Right cardiac atrium (tissue), 5 donors: ENCODE measurements around the gene HSD3B7. TPM values are rescaled to one million over a fixed set of nuclear protein-coding genes. Genes with fewer than 3 reads are reported as not detected.

Experiments used
- ATAC-seq, 2 donors: fragments of 200-7000 bp; cut with Tn5 transposase; one replicate each; pipeline versions ENCODE4 v1.8.0 to v1.9.1; 2020; ENCODE audit warnings: moderate library complexity in 2 of 2, mild to moderate bottlenecking in 1 of 2
- DNase-seq, 3 donors: peaks; one replicate each; pipeline ENCODE4 v3.0.0-alpha.2; 2020
- H3K27ac ChIP-seq: one replicate; pipeline ENCODE4 v1.5.1; 2013; ENCODE audit warnings: mild to moderate bottlenecking, low read length, control low read depth, moderate library complexity
- H3K27me3 ChIP-seq: one replicate; pipeline ENCODE4 v1.6.1; 2013; ENCODE audit not compliant: control insufficient read depth, insufficient read depth
- H3K4me1 ChIP-seq: one replicate; pipeline ENCODE4 v1.6.1; 2013; ENCODE audit warnings: low read length; ENCODE audit not compliant: control insufficient read depth, insufficient read depth
- H3K4me3 ChIP-seq: one replicate; pipeline ENCODE4 v1.5.1; 2013; ENCODE audit warnings: low read length, control low read depth
- H3K9me3 ChIP-seq: one replicate; pipeline ENCODE4 v1.6.1; 2013; ENCODE audit warnings: low read length; ENCODE audit not compliant: control insufficient read depth
- WGBS: extraction: QIAGEN DNeasy Blood & Tissue Kit; methylation state at CpG from one replicate; pipeline ENCODE4 v1.1.7; 2013; 5-methylcytosine and 5-hydroxymethylcytosine counted together
- intact Hi-C, 4 donors: fragments of 100-400 bp; cut with DNase I; formaldehyde crosslinking; loops; one replicate each; pipeline versions ENCODE4 v1.11.0 to v1.14.0; 2022 to 2023
- polyA plus RNA-seq: library from polyadenylated mRNA; stranded (reverse); fragments of 200-250 nt; gene quantifications from one replicate; pipeline ENCODE4 v1.2.3, GENCODE V29; 2013
- total RNA-seq, 4 donors: library from RNA; stranded (reverse); fragmentation: NEBNext Ultra II Directional; extraction: Animal tissue kit (Norgen Biotek cat#: 25700); gene quantifications; one replicate each; pipeline ENCODE4 v1.2.1, GENCODE V29; 2021
- donor health status: healthy with polysubstance abuse.
- donor health status: DM: no; HTN: yes; CAD: no.
- donor health status: DM: no; HTN: no; CAD: no.
- donor health status: DM: no; HTN: yes; CAD: no; lungs with severe emphysema.
- donor health status: DM: yes; HTN: yes; CAD: no.

The HSD3B7 gene
- total and polyA plus RNA-seq, 5 donors: 4.1 to 7.4 (median 6.4) TPM

GRCh38 chr16:30972872-30973271 lies 12.1 kb upstream of the HSD3B7 start:
- Histone ChIP-seq H3K9me3 (no peaks in the 10 kb centered on the region), H3K27ac (no peak overlapping the region), H3K4me1 (no peaks in the 10 kb centered on the region), H3K4me3 (no peak overlapping the region), H3K27me3 (no peaks in the 10 kb centered on the region)
- ATAC-seq: no peak
- 79% methylated on average over 7 of the region's 7 CpGs for WGBS
- intact Hi-C loops: no loop called here
- peak in 1 of 3 donors; percentile 40 for DNase-seq

GRCh38 chr16:30974348-30974747 lies 10.7 kb upstream of the HSD3B7 start:
- no peak overlapping the region for H3K4me3 ChIP-seq

GRCh38 chr16:30976486-30976885 lies 8.5 kb upstream of the HSD3B7 start:
- Histone ChIP-seq H3K9me3 (no peaks in the 10 kb centered on the region), H3K4me1 (no peaks in the 10 kb centered on the region), H3K27ac (no peak overlapping the region), H3K4me3 (no peak overlapping the region), H3K27me3 (no peaks in the 10 kb centered on the region)
- 89% methylated on average over 4 of the region's 4 CpGs for WGBS
- intact Hi-C loops: no loop called here
- ATAC-seq (no peak), DNase-seq (no peak)

More at GRCh38 chr16:30974348-30974747, 10.7 kb upstream of the HSD3B7 start:
- Histone ChIP-seq H3K27ac (no peak overlapping the region), H3K4me1 (no peaks in the 10 kb centered on the region), H3K9me3 (no peaks in the 10 kb centered on the region), H3K27me3 (no peaks in the 10 kb centered on the region)
- 82% methylated on average over 6 of the region's 6 CpGs for WGBS
- DNase-seq: no peak
- ATAC-seq: no peak
- intact Hi-C loops: no loop called here

- 83% methylated on average over 17 of the region's 17 CpGs for whole genome bisulfite sequencing
- no peaks in the 10 kb centered on the region for H3K4me1 ChIP-seq
- H3K9me3 ChIP-seq: no peaks in the 10 kb centered on the region
- no peak for ATAC-seq
- no peak for DNase-seq
- H3K4me3 ChIP-seq: no peak overlapping the region
- intact Hi-C loops: no loop called here
- H3K27ac ChIP-seq: no peak overlapping the region
- H3K27me3 ChIP-seq: no peaks in the 10 kb centered on the region
These were observed 7.5 kb upstream of the HSD3B7 start for GRCh38 chr16:30977502-30977901.

GRCh38 chr16:30979170-30980022 lies 5.6 kb upstream of the HSD3B7 start:
- H3K27me3 ChIP-seq: no peaks in the 10 kb centered on the region
- no peaks in the 10 kb centered on the region for H3K9me3 ChIP-seq
- DNase-seq (peak in 1 of 3 donors; percentile 37), ATAC-seq (no peak)
- WGBS: 92% methylated on average over 62 of the region's 62 CpGs
- H3K4me1 ChIP-seq: no peaks in the 10 kb centered on the region
- H3K4me3 ChIP-seq: no peak overlapping the region
- intact Hi-C loops: loop anchor here in 3 of 4 donors (5.0 to 10.0 kb wide), 6 partner anchors 95 to 885 kb away; partner anchors contain the start of genes ARMC5 (in 1 of the 3), ZNF646 (in 1 of the 3), ZNF668 (in 1 of the 3) and ZNF843 (in 1 of the 3)
- H3K27ac ChIP-seq: no peak overlapping the region

- H3K4me3 ChIP-seq: no peak overlapping the region
- H3K9me3 ChIP-seq: no peaks in the 10 kb centered on the region
- no peaks in the 10 kb centered on the region for H3K4me1 ChIP-seq
- peak in 1 of 3 donors; percentile 33 for DNase-seq
- no peak overlapping the region for H3K27ac ChIP-seq
- intact Hi-C loops: loop anchor here in 3 of 4 donors (5.0 to 10.0 kb wide), 6 partner anchors 95 to 885 kb away; partner anchors contain the start of genes ARMC5 (in 1 of the 3), ZNF646 (in 1 of the 3), ZNF668 (in 1 of the 3) and ZNF843 (in 1 of the 3)
- H3K27me3 ChIP-seq: no peaks in the 10 kb centered on the region
- ATAC-seq: no peak
- WGBS: 90% methylated on average over 15 of the region's 15 CpGs
These were observed 5.0 kb upstream of the HSD3B7 start for GRCh38 chr16:30980023-30980371.

- DNase-seq: peak in 1 of 3 donors; percentile 51
- Histone ChIP-seq H3K4me3 (no peak overlapping the region), H3K27me3 (no peaks in the 10 kb centered on the region), H3K27ac (no peak overlapping the region), H3K4me1 (peaks cover under 1% of the 10 kb centered on the region), H3K9me3 (no peaks in the 10 kb centered on the region)
- whole genome bisulfite sequencing: 89% methylated on average over 29 of the region's 29 CpGs
- ATAC-seq: no peak
- intact Hi-C loops: loop anchor here in 3 of 4 donors (5.0 to 10.0 kb wide), 6 partner anchors 94 to 884 kb away; partner anchors contain the start of genes ARMC5 (in 1 of the 3), ZNF646 (in 1 of the 3), ZNF668 (in 1 of the 3) and ZNF843 (in 1 of the 3)
These were observed 4.6 kb upstream of the HSD3B7 start for GRCh38 chr16:30980434-30980833.

GRCh38 chr16:30980959-30981358 lies 4.0 kb upstream of the HSD3B7 start:
- H3K9me3 ChIP-seq: no peaks in the 10 kb centered on the region
- WGBS: 95% methylated on average over 14 of the region's 14 CpGs
- peaks cover 2% of the 10 kb centered on the region for H3K4me1 ChIP-seq
- intact Hi-C loops: loop anchor here in 3 of 4 donors (5.0 to 10.0 kb wide), 6 partner anchors 94 to 884 kb away; partner anchors contain the start of genes ARMC5 (in 1 of the 3), ZNF646 (in 1 of the 3), ZNF668 (in 1 of the 3) and ZNF843 (in 1 of the 3)
- DNase-seq: peak in 1 of 3 donors; percentile 18
- ATAC-seq: no peak
- H3K4me3 ChIP-seq: no peak overlapping the region
- H3K27me3 ChIP-seq: no peaks in the 10 kb centered on the region
- H3K27ac ChIP-seq: no peak overlapping the region

GRCh38 chr16:30982548-30983288 lies 2.3 kb upstream of the HSD3B7 start:
- Histone ChIP-seq H3K27me3 (no peaks in the 10 kb centered on the region), H3K4me1 (peaks cover 2% of the 10 kb centered on the region), H3K4me3 (no peak overlapping the region), H3K9me3 (no peaks in the 10 kb centered on the region), H3K27ac (no peak overlapping the region)
- peak in 1 of 3 donors; percentile 51 for DNase-seq
- intact Hi-C loops: loop anchor here in 3 of 4 donors (5.0 to 10.0 kb wide), 6 partner anchors 92 to 882 kb away; partner anchors contain the start of genes ARMC5 (in 1 of the 3), ZNF646 (in 1 of the 3), ZNF668 (in 1 of the 3) and ZNF843 (in 1 of the 3)
- WGBS: 74% methylated on average over 17 of the region's 17 CpGs
- no peak for ATAC-seq

- 81% methylated on average over 25 of the region's 25 CpGs for WGBS
- intact Hi-C loops: loop anchor here in 3 of 4 donors (5.0 to 10.0 kb wide), 6 partner anchors 91 to 881 kb away; partner anchors contain the start of genes ARMC5 (in 1 of the 3), ZNF646 (in 1 of the 3), ZNF668 (in 1 of the 3) and ZNF843 (in 1 of the 3)
These were observed 1.6 kb upstream of the HSD3B7 start for GRCh38 chr16:30983289-30983889.

More at GRCh38 chr16:30983289-30983889, 1.6 kb upstream of the HSD3B7 start:
- ATAC-seq: no peak
- Histone ChIP-seq H3K4me1 (peaks cover 2% of the 10 kb centered on the region), H3K27me3 (no peaks in the 10 kb centered on the region), H3K4me3 (no peak overlapping the region), H3K27ac (no peak overlapping the region), H3K9me3 (no peaks in the 10 kb centered on the region)
- DNase-seq: no peak
